ENCODE measurements around the gene DUSP1. TPM values are rescaled to one million over a fixed set of nuclear protein-coding genes. Genes with fewer than 3 reads are reported as not detected.

DUSP1 gene
- total RNA-seq, 2 donors from 2014 or later = 9.2 to 11.0 TPM

- no peak overlapping the region for H3K4me3 ChIP-seq (ENCODE audit: low read length)
- no peak overlapping the region for H3K9ac ChIP-seq (ENCODE audit: extremely low read depth, low read length, poor library complexity, severe bottlenecking)
- H3K4me1 Mint-ChIP-seq = peaks cover 18% of the 10 kb centered on the region
- H3K9me3 Mint-ChIP-seq = no peaks in the 10 kb centered on the region
- no peaks in the 10 kb centered on the region for H3K36me3 Mint-ChIP-seq (ENCODE audit: low read depth)
- H3K4me1 ChIP-seq (ENCODE audit: control insufficient read depth, insufficient read depth, low read length) = no peaks in the 10 kb centered on the region
- H3K27me3 Mint-ChIP-seq (ENCODE audit: insufficient read depth) = peaks cover 20% of the 10 kb centered on the region
- TF ChIP-seq, protein P1, sequence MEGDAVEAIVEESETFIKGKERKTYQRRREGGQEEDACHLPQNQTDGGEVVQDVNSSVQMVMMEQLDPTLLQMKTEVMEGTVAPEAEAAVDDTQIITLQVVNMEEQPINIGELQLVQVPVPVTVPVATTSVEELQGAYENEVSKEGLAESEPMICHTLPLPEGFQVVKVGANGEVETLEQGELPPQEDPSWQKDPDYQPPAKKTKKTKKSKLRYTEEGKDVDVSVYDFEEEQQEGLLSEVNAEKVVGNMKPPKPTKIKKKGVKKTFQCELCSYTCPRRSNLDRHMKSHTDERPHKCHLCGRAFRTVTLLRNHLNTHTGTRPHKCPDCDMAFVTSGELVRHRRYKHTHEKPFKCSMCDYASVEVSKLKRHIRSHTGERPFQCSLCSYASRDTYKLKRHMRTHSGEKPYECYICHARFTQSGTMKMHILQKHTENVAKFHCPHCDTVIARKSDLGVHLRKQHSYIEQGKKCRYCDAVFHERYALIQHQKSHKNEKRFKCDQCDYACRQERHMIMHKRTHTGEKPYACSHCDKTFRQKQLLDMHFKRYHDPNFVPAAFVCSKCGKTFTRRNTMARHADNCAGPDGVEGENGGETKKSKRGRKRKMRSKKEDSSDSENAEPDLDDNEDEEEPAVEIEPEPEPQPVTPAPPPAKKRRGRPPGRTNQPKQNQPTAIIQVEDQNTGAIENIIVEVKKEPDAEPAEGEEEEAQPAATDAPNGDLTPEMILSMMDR (conservative IDR thresholded peaks at IDR 0.05) = no peak
- no peak overlapping the region for H3K27ac ChIP-seq (ENCODE audit: low read depth, low read length)
- no peaks in the 10 kb centered on the region for H3K36me3 ChIP-seq (ENCODE audit: control insufficient read depth, insufficient read depth, low read length)
- DNase-seq = no peak
- no peaks in the 10 kb centered on the region for H3K27me3 ChIP-seq (ENCODE audit: control insufficient read depth, insufficient read depth, low read length, poor library complexity, severe bottlenecking)
- no peaks in the 10 kb centered on the region for H3K9me3 ChIP-seq (ENCODE audit: control insufficient read depth, low read length)
- no peak overlapping the region for H3K27ac Mint-ChIP-seq
- H3K4me3 Mint-ChIP-seq = no peak overlapping the region
- WGBS, 2 experiments (ENCODE audit: insufficient coverage in 1 of 2, insufficient read length in 1 of 2) = 83 to 100% methylated on average over 1 to 2 of the region's 2 CpGs
Observed at GRCh38 chr5:172776235-172776594, 5.2 kb upstream of the DUSP1 start.

DNA sequence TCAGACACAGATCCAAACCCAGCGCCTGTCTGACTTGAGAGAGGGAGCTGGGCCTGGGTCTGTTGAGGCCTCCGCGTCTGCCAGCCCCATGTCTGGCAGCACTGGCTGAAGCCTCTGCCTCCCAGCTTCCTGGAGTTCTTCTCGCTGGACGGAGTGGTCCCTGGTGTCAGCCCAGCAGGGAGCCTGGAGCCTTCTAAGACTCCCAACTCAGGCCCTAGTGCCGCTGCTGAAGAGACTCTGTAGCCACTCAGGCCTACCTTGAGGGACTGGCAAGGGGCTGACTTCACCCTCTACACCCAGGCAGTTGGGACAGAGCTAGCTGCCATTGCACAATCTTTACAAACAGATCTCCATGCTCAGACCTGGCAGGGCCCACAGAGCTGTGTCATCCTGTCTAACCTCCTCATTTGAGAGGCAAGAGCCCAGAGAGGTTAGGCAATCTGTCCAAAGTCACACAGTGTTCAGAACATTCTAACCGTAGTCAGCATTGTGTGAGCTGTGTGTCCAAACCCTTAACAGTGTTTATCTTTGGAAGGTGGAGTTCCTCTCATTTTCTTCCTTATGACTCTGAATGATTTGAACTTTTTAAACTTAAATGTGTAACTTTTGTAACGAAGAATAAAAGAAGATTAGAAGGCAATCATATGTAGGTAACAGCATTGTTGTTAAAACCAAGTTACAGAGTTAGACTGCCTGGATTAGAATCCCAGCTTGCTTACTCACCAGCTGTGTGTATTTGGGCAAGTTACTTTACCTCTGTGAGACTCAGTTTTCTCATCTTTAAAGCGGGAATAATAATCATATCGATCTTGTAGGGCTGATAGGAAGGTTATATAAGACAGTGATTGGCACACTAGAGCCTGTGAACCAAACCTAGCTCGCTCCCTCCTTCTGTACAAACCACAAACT lies 4.6 kb upstream of the DUSP1 start:
- peaks cover 18% of the 10 kb centered on the region for H3K4me1 Mint-ChIP-seq
- no peak overlapping the region for H3K27ac Mint-ChIP-seq
- H3K4me3 Mint-ChIP-seq = no peak overlapping the region
- Histone ChIP-seq H3K27ac (ENCODE audit: low read depth, low read length) (no peak overlapping the region), H3K9me3 (ENCODE audit: control insufficient read depth, low read length) (no peaks in the 10 kb centered on the region), H3K36me3 (ENCODE audit: control insufficient read depth, insufficient read depth, low read length) (no peaks in the 10 kb centered on the region), H3K4me3 (ENCODE audit: low read length) (no peak overlapping the region), H3K4me1 (ENCODE audit: control insufficient read depth, insufficient read depth, low read length) (no peaks in the 10 kb centered on the region), H3K27me3 (ENCODE audit: control insufficient read depth, insufficient read depth, low read length, poor library complexity, severe bottlenecking) (no peaks in the 10 kb centered on the region), H3K9ac (ENCODE audit: extremely low read depth, low read length, poor library complexity, severe bottlenecking) (no peak overlapping the region)
- no peaks in the 10 kb centered on the region for H3K9me3 Mint-ChIP-seq
- 90 to 96% methylated on average over 9 to 10 of the region's 11 CpGs for WGBS, 2 experiments (ENCODE audit: insufficient coverage in 1 of 2, insufficient read length in 1 of 2)
- no peaks in the 10 kb centered on the region for H3K36me3 Mint-ChIP-seq (ENCODE audit: low read depth)
- TF ChIP-seq, protein P1 (conservative IDR thresholded peaks at IDR 0.05) = no peak
- H3K27me3 Mint-ChIP-seq (ENCODE audit: insufficient read depth) = peaks cover 20% of the 10 kb centered on the region
- DNase-seq = no peak

DNA sequence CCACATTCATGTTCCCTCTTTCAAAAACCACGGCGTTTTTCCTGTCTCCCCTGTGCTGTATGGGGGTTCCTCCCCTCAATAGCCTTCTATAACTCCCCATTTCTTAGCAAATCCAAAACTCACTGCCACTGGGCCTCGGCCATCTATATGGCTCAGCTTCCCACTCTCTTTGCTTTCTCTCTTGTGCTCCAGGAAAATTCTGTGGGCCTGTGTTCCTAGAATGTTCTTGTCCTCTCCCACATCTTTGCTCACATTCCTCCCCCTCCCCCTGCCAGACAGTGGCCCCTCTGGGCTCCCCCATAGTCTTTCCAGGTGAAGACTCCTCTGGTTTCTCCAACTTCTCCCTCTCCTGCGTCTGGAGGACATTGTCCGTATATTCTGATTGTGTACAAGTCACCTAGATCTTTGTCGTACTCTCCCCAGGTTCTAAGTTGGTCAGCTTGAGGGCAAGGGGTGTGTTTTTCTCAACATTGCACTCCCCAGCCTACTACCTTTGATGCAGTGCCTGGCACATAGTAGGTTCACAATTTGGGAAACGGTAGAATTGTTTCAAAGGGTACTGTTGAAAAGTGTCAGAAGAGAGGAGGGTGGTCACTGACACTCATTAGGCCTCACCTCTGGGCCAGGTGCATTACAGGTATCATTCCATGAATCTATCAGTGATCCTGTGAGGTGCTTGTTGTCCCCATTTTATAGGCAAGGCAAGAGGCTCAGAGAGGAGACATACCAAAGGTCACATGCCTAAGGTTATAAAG lies 3.7 kb upstream of the DUSP1 start:
- Histone ChIP-seq H3K9me3 (ENCODE audit: control insufficient read depth, low read length) (no peaks in the 10 kb centered on the region), H3K9ac (ENCODE audit: extremely low read depth, low read length, poor library complexity, severe bottlenecking) (no peak overlapping the region), H3K36me3 (ENCODE audit: control insufficient read depth, insufficient read depth, low read length) (no peaks in the 10 kb centered on the region), H3K27ac (ENCODE audit: low read depth, low read length) (no peak overlapping the region), H3K27me3 (ENCODE audit: control insufficient read depth, insufficient read depth, low read length, poor library complexity, severe bottlenecking) (no peaks in the 10 kb centered on the region), H3K4me1 (ENCODE audit: control insufficient read depth, insufficient read depth, low read length) (no peaks in the 10 kb centered on the region), H3K4me3 (ENCODE audit: low read length) (no peak overlapping the region)
- Mint-ChIP-seq H3K9me3 (no peaks in the 10 kb centered on the region), H3K27me3 (ENCODE audit: insufficient read depth) (peaks cover 20% of the 10 kb centered on the region), H3K4me3 (no peak overlapping the region), H3K27ac (no peak overlapping the region), H3K36me3 (ENCODE audit: low read depth) (no peaks in the 10 kb centered on the region), H3K4me1 (peaks cover 22% of the 10 kb centered on the region)
- 87 to 88% methylated on average over 5 to 7 of the region's 7 CpGs for WGBS, 2 experiments (ENCODE audit: insufficient coverage in 1 of 2, insufficient read length in 1 of 2)
- no peak for DNase-seq
- TF ChIP-seq, protein P1 (conservative IDR thresholded peaks at IDR 0.05) = no peak
